Measurements from ENCODE around the gene COP1. TPM values are rescaled to one million over a fixed set of nuclear protein-coding genes. Genes with fewer than 3 reads are reported as not detected.
"Not testable (repeated sequence)": the region's sequence is repeated elsewhere in the genome, so short reads cannot be mapped to it uniquely, and the experiment has no call there.

Gene COP1
- total and polyA plus RNA-seq, 2 of the 8 experiments (the other 6 are each of a cell fraction or from before 2014, with no cell fraction given), result 26.2 to 44.9 TPM

DNA sequence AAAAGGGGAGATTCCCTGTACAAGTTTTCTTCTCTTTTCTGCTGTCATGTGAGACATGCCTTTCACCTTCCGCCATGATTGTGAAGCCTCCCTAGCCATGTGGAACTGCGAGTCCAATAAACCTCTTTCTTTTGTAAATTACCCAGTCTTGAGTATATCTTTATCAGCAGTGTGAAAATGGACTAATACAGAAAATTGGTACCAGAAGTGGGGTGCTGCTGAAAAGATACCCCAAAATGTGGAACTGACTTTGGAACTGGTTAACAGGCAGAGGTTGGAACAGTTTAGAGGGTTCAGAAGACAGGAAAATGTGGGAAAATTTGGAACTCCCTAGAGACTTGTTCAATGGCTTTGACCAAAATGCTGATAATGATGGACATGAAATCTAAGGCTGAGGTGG, 223.7 kb downstream of the COP1 start:
- H3K79me2 ChIP-seq (ENCODE audit: control insufficient read depth in 1 of 2, insufficient read depth in 2 of 2, low read length in 2 of 2); DNase-seq (ENCODE audit: low read depth in 1 of 2, low spot score in 2 of 2); H3K18ac ChIP-seq (ENCODE audit: extremely low read depth, low read length); H2BK5ac ChIP-seq (ENCODE audit: low read depth, low read length); H2AFZ ChIP-seq (ENCODE audit: low read length); H3K27ac ChIP-seq (ENCODE audit: low read depth, low read length); H3K4me3 ChIP-seq (ENCODE audit: extremely low read depth in 1 of 4, insufficient read depth in 2 of 4, low read depth in 3 of 4, low read length in 4 of 4); H4K5ac ChIP-seq (ENCODE audit: insufficient read length, low read depth, low read length); H4K8ac ChIP-seq (ENCODE audit: extremely low read depth, insufficient read depth, low read length); H3K9ac ChIP-seq (replicated peaks in 1 of 4; ENCODE audit: extremely low read depth in 1 of 4, low read depth in 3 of 4, low read length in 3 of 4); H3K79me1 ChIP-seq (ENCODE audit: low read depth, low read length); H3K14ac ChIP-seq (ENCODE audit: insufficient read length); H2BK15ac ChIP-seq (ENCODE audit: low read length); POLR2A ChIA-PET (ENCODE audit: partially characterized antibody); H3K56ac ChIP-seq (replicated peaks; ENCODE audit: insufficient read length, low read depth, low read length); H4K20me1 ChIP-seq (replicated peaks in 1 of 2; ENCODE audit: control insufficient read depth in 1 of 2, insufficient read depth in 2 of 2, low read length in 2 of 2); FAIRE-seq; H2BK120ac ChIP-seq (replicated peaks; ENCODE audit: low read depth, low read length); H3K23me2 ChIP-seq (ENCODE audit: low read depth, low read length); H3K4ac ChIP-seq (replicated peaks; ENCODE audit: insufficient read length, low read depth, low read length); H2BK20ac ChIP-seq (ENCODE audit: low read length); H3K27me3 ChIP-seq (replicated peaks in 1 of 4; ENCODE audit: control insufficient read depth in 3 of 4, extremely low read depth in 1 of 4, insufficient read depth in 3 of 4, low read length in 3 of 4); H3K4me2 ChIP-seq (ENCODE audit: insufficient read depth in 1 of 2, low read depth in 2 of 2, low read length in 2 of 2); H3K23ac ChIP-seq (ENCODE audit: insufficient read length); H3K4me1 ChIP-seq (replicated peaks in 1 of 4; ENCODE audit: control insufficient read depth in 3 of 4, insufficient read depth in 4 of 4, low read length in 3 of 4); H2AK5ac ChIP-seq (ENCODE audit: low read depth, low read length); H2BK12ac ChIP-seq (ENCODE audit: low read depth, low read length); H4K91ac ChIP-seq (replicated peaks; ENCODE audit: insufficient read length, low read length): not testable (repeated sequence)
- CTCF ChIA-PET (ENCODE audit: partially characterized antibody), result interaction anchor here (0.6 kb wide), 1 partner anchor 355 kb away, joined by 3 read pairs; no protein-coding TSS in a partner anchor
- Histone ChIP-seq H3K36me3 (ENCODE audit: control insufficient read depth in 2 of 4, insufficient read depth in 4 of 4, low read length in 3 of 4) (peaks cover 2 to 29% (median 16%) of the 10 kb centered on the region in 4 experiments; a peak in 5 of 8 replicates), H3K9me3 (ENCODE audit: insufficient read depth in 2 of 2, low read depth in 1 of 2, low read length in 1 of 2) (peaks cover 8 to 14% of the 10 kb centered on the region in 2 experiments; a peak in 2 of 4 replicates)
- WGBS, 2 experiments (ENCODE audit: extremely low coverage in 1 of 2, insufficient coverage in 1 of 2, insufficient read length in 1 of 2, insufficient replicate concordance in 2 of 2, low coverage in 1 of 2, low lambda C conversion rate in 2 of 2, missing lambda C conversion rate in 1 of 2), result 86% methylated on average over 2 of the region's 2 CpGs; no CpG with 5 or more reads in 1 of the 2 experiments
